DOHH2 (cell line): Measurements from ENCODE around the gene MRM2.
A peak's percentile ranks its signal among the peaks of the same experiment; 100 is the strongest.

Source experiments
- H3F3A ChIP-seq: fragments of 200-600 bp; sonication (generic), shearing (Covaris generic); 2 replicates; pipeline ENCODE4 v1.6.0; 2016; ENCODE audit warnings: antibody characterized with exemption, mild to moderate bottlenecking; ENCODE audit not compliant: control insufficient read depth, insufficient read depth
- H3K27ac ChIP-seq: fragments of 200-600 bp; sonication (generic); 2 replicates; pipeline ENCODE4 v1.5.1; 2014; ENCODE audit warnings: low read depth, mild to moderate bottlenecking, low read length, moderate library complexity
- H3K27me3 ChIP-seq: fragments of 200-600 bp; sonication (generic); 2 replicates; pipeline ENCODE4 v1.6.1; 2014; ENCODE audit warnings: mild to moderate bottlenecking, low read length, mixed read lengths; ENCODE audit not compliant: control insufficient read depth
- H3K36me3 ChIP-seq: fragments of 200-600 bp; sonication (generic); 2 replicates; pipeline ENCODE4 v1.6.1; 2014; ENCODE audit warnings: mild to moderate bottlenecking, low read length, moderate library complexity, mixed read lengths; ENCODE audit not compliant: control insufficient read depth
- H3K4me1 ChIP-seq: fragments of 200-600 bp; sonication (generic); 2 replicates; pipeline ENCODE4 v1.6.1; 2014; ENCODE audit warnings: mild to moderate bottlenecking, low read length, mixed read lengths; ENCODE audit not compliant: control insufficient read depth
- H3K4me2 ChIP-seq: fragments of 200-600 bp; sonication (generic); 2 replicates; pipeline ENCODE4 v1.6.0; 2014; ENCODE audit warnings: mild to moderate bottlenecking, low read length, moderate library complexity
- H3K4me3 ChIP-seq: fragments of 200-600 bp; sonication (generic); 2 replicates; pipeline ENCODE4 v1.5.1; 2014; ENCODE audit warnings: mild to moderate bottlenecking, low read length, mixed read lengths
- H3K79me2 ChIP-seq: fragments of 200-600 bp; sonication (generic); 2 replicates; pipeline ENCODE4 v1.6.1; 2014; ENCODE audit warnings: mild to moderate bottlenecking, low read length, mixed read lengths; ENCODE audit not compliant: control insufficient read depth
- H3K9me2 ChIP-seq: fragments of 200-600 bp; sonication (generic); replicated peaks from 2 replicates; pipeline ENCODE4 v1.6.1; 2014; ENCODE audit warnings: mild to moderate bottlenecking, low read length, mixed read lengths; ENCODE audit not compliant: control insufficient read depth
- H3K9me3 ChIP-seq: fragments of 200-600 bp; sonication (generic); 2 replicates; pipeline ENCODE4 v1.6.1; 2014; ENCODE audit warnings: antibody characterized with exemption, low read length, mixed read lengths; ENCODE audit not compliant: control insufficient read depth, insufficient read depth
- H4K20me1 ChIP-seq: fragments of 200-600 bp; sonication (generic); 2 replicates; pipeline ENCODE4 v1.6.0; 2014; ENCODE audit warnings: low read depth, mild to moderate bottlenecking, antibody characterized with exemption, low read length, moderate library complexity; ENCODE audit not compliant: control insufficient read depth, insufficient read depth
- EZH2phosphoT487 ChIP-seq: fragments of 200-600 bp; sonication (generic); IDR thresholded peaks from 2 replicates; pipeline ENCODE4 v1.6.1; 2017; ENCODE audit warnings: borderline replicate concordance, mild to moderate bottlenecking, antibody characterized with exemption, low read length, moderate library complexity, mixed read lengths
- TF ChIP-seq, protein P1 (sequence below): fragments of 200-600 bp; sonication (generic); IDR thresholded peaks from one replicate; pipeline ENCODE4 v1.5.1; 2014; ENCODE audit warnings: antibody characterized with exemption, mild to moderate bottlenecking, low read depth, low read length; ENCODE audit not compliant: poor library complexity, severe bottlenecking

Gene MRM2

DNA sequence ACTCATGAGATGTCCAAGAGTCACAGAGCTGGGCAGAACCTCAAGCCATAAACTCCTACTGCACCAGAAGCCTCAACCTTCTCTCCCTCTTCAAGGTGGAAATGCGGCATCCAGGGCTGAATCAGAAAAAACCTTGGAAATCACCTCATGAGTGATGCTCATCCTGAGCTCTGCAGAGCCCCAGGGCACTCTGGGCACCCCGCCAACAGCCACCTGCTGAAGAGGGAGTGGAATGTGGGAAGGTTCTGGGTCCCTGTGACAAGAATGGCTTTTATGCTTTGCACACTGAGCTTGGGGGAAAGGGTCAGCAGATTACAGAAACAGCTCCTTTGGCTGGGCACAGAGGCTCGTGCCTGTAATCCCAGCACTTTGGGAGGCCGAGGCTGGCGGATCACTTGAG lies 18.8 kb upstream of the MRM2 start:
- Histone ChIP-seq H3K27ac (no peak overlapping the region), H3K9me2 (no peaks in the 10 kb centered on the region), H3K4me3 (no peak overlapping the region), H4K20me1 (peaks cover 4% of the 10 kb centered on the region; the same call in 1 of the 2 replicates), H3K4me1 (peaks cover 45% of the 10 kb centered on the region), H3K4me2 (peak overlapping the region; percentile 66; the same call in 1 of the 2 replicates), H3K9me3 (no peaks in the 10 kb centered on the region), H3K79me2 (no peaks in the 10 kb centered on the region), H3K27me3 (no peaks in the 10 kb centered on the region), H3K36me3 (peaks cover 27% of the 10 kb centered on the region), H3F3A (no peaks in the 10 kb centered on the region; the same call in 1 of the 2 replicates)
- TF ChIP-seq EZH2phosphoT487 = no peak
- TF ChIP-seq, protein P1, sequence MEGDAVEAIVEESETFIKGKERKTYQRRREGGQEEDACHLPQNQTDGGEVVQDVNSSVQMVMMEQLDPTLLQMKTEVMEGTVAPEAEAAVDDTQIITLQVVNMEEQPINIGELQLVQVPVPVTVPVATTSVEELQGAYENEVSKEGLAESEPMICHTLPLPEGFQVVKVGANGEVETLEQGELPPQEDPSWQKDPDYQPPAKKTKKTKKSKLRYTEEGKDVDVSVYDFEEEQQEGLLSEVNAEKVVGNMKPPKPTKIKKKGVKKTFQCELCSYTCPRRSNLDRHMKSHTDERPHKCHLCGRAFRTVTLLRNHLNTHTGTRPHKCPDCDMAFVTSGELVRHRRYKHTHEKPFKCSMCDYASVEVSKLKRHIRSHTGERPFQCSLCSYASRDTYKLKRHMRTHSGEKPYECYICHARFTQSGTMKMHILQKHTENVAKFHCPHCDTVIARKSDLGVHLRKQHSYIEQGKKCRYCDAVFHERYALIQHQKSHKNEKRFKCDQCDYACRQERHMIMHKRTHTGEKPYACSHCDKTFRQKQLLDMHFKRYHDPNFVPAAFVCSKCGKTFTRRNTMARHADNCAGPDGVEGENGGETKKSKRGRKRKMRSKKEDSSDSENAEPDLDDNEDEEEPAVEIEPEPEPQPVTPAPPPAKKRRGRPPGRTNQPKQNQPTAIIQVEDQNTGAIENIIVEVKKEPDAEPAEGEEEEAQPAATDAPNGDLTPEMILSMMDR = no peak

DNA sequence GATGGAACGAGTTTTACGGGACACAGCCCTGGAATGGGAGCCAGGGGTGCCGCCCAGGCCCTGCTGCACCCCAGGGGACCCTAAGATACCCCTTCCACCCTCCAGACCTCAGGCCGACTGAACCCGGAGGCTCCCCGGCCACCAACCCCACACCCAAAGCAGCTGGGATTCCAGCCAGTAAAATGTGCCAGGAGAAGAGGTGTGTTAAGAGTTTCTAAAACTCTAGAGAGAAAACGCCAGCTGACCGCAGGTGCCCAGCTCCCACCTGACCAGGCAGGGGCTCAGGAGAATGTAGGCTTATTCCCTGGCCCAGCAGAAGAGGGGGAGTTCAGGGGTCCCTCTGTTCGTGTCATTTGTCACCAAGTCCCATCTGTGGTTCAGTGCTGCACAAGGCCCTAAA lies 17.5 kb upstream of the MRM2 start:
- peak overlapping the region; percentile 48 for H3K4me2 ChIP-seq
- no peaks in the 10 kb centered on the region for H3K9me3 ChIP-seq
- no peaks in the 10 kb centered on the region for H3K79me2 ChIP-seq
- H4K20me1 ChIP-seq = peaks cover 4% of the 10 kb centered on the region; the same call in 1 of the 2 replicates
- no peaks in the 10 kb centered on the region for H3K9me2 ChIP-seq
- H3K27me3 ChIP-seq = no peaks in the 10 kb centered on the region
- H3K27ac ChIP-seq = peak overlapping the region; percentile 19; the same call in 1 of the 2 replicates
- H3K4me3 ChIP-seq = peak overlapping the region; percentile 8; the same call in 1 of the 2 replicates
- H3K4me1 ChIP-seq = peaks cover 45% of the 10 kb centered on the region
- TF ChIP-seq, protein P1 = no peak
- TF ChIP-seq EZH2phosphoT487 = no peak
- H3K36me3 ChIP-seq = peaks cover 29% of the 10 kb centered on the region
- H3F3A ChIP-seq = no peaks in the 10 kb centered on the region; the same call in 1 of the 2 replicates

DNA sequence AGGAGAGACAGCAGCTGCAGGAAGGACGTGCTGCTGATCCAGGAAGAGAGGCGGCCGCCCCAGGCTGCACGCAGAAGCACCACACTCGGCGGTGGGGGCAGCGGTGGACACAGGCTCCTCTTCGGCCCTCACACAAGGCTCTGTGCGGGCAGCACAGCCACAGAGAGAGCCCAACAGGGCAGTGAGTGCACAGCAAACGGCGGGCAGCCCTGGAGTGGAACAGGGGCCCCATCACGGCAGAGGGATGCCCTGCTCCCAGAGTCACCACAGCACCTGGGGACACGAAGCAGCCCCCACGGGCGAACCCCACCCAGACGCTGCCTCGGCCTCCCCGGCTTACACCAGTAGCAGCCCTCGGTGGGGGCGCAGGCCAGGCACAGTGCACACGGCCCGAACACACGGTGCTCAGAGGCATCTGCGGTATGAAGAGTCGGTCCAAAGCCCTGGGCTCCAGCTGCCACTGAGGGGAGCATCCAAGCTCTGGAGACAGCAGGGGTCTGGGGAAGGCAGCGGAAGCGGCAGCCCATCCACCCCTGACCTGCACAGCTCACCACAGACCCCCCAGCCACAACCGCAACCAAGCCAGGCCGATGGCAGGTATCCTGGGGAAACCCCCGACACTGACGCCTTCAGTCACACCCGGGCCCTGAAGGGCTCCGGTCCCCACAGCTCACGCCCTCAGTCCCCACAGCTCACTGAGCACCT lies 16.8 kb upstream of the MRM2 start:
- H4K20me1 ChIP-seq = peaks cover 4% of the 10 kb centered on the region; the same call in 1 of the 2 replicates
- TF ChIP-seq EZH2phosphoT487 = no peak
- TF ChIP-seq, protein P1 = no peak
- peak overlapping the region; percentile 48 for H3K4me2 ChIP-seq
- H3K4me1 ChIP-seq = peaks cover 45% of the 10 kb centered on the region
- H3K9me3 ChIP-seq = no peaks in the 10 kb centered on the region
- H3K36me3 ChIP-seq = peaks cover 27% of the 10 kb centered on the region
- H3K79me2 ChIP-seq = no peaks in the 10 kb centered on the region
- no peaks in the 10 kb centered on the region for H3K27me3 ChIP-seq
- peak overlapping the region; percentile 41 for H3K4me3 ChIP-seq
- H3K27ac ChIP-seq = 0 out of 2 replicates have a peak overlapping the region, but pooled peaks have one; percentile 19
- H3F3A ChIP-seq = no peaks in the 10 kb centered on the region; the same call in 1 of the 2 replicates
- no peaks in the 10 kb centered on the region for H3K9me2 ChIP-seq
